IMR-90 (cell line): ENCODE measurements around the gene CLK3. TPM values are rescaled to one million over a fixed set of nuclear protein-coding genes. Genes with fewer than 3 reads are reported as not detected.

Experiments used
- ATAC-seq: fragments of 200-7000 bp; cut with Tn5 transposase; 2 replicates; pipeline ENCODE4 v1.9.1; 2020; ENCODE audit warnings: low read depth, mild to moderate bottlenecking, moderate library complexity
- BruUV-seq: library from RNA; stranded (reverse); fragments of 400-500 nt; replicated peaks from 2 replicates; lab custom pipeline; 2021; lab: Mats Ljungman, UMichigan
- CTCF ChIA-PET: fragments of 300-600 bp; formaldehyde crosslinking; extraction: SDS; loops from one replicate; lab custom pipeline; 2021; ENCODE audit warnings: antibody characterized with exemption; lab: Yijun Ruan, JAX
- POLR2A ChIA-PET: fragments of 300-600 bp; sonication (Branson Sonifier 250); formaldehyde crosslinking; loops from one replicate; lab custom pipeline; 2022; ENCODE audit warnings: antibody characterized with exemption; ENCODE audit not compliant: unreplicated experiment; lab: Charles Lee
- DNase-seq: peaks from one replicate; pipeline ENCODE4 v3.0.0; 2013
- H2AFZ ChIP-seq: replicated peaks from 2 replicates; pipeline ENCODE3; 2013; ENCODE audit warnings: low read length, mild to moderate bottlenecking; ENCODE audit not compliant: poor library complexity
- H2AK5ac ChIP-seq: 2 replicates; pipeline ENCODE4 v1.6.1; 2013; ENCODE audit warnings: low read depth, low read length, inconsistent platforms
- H2AK9ac ChIP-seq: replicated peaks from 2 replicates; pipeline ENCODE3; 2013; ENCODE audit warnings: mild to moderate bottlenecking, low read depth, low read length, moderate library complexity; ENCODE audit not compliant: poor library complexity
- H2BK120ac ChIP-seq: 2 replicates; pipeline ENCODE4 v1.6.1; 2013; ENCODE audit warnings: low read depth, low read length, inconsistent platforms
- H2BK15ac ChIP-seq: 3 replicates; pipeline ENCODE4 v1.6.1; 2013; ENCODE audit warnings: low read depth, low read length, inconsistent platforms
- H2BK20ac ChIP-seq: 2 replicates; pipeline ENCODE4 v1.6.1; 2013; ENCODE audit warnings: low read depth, mild to moderate bottlenecking, inconsistent platforms, low read length, moderate library complexity
- H2BK5ac ChIP-seq: 2 replicates; pipeline ENCODE4 v1.6.1; 2013; ENCODE audit warnings: mild to moderate bottlenecking, low read depth, low read length, inconsistent platforms; ENCODE audit not compliant: poor library complexity, severe bottlenecking
- H3K14ac ChIP-seq: replicated peaks from 2 replicates; pipeline ENCODE4 v1.6.1; 2013; ENCODE audit warnings: low read depth, low read length, inconsistent platforms
- H3K18ac ChIP-seq: 2 replicates; pipeline ENCODE4 v1.6.1; 2013; ENCODE audit warnings: low read depth, low read length, control low read depth
- H3K23ac ChIP-seq: 2 replicates; pipeline ENCODE4 v1.6.1; 2013; ENCODE audit warnings: low read depth, low read length, inconsistent platforms
- H3K27ac ChIP-seq: 2 replicates; pipeline ENCODE4 v1.5.1; 2013; ENCODE audit warnings: mild to moderate bottlenecking, control low read depth, low read length; ENCODE audit not compliant: insufficient read depth
- H3K27me3 ChIP-seq: 2 replicates; pipeline ENCODE4 v1.6.1; 2013; ENCODE audit warnings: low read length; ENCODE audit not compliant: control insufficient read depth, insufficient read depth
- H3K36me3 ChIP-seq: 2 replicates; pipeline ENCODE4 v1.6.1; 2013; ENCODE audit warnings: low read length, mixed read lengths; ENCODE audit not compliant: control insufficient read depth, insufficient read depth
- H3K4ac ChIP-seq: 2 replicates; pipeline ENCODE4 v1.6.1; 2013; ENCODE audit warnings: low read depth, low read length, inconsistent platforms
- H3K4me1 ChIP-seq: 2 replicates; pipeline ENCODE4 v1.6.1; 2013; ENCODE audit warnings: low read length, mixed read lengths; ENCODE audit not compliant: control insufficient read depth, insufficient read depth
- H3K4me2 ChIP-seq: 2 replicates; pipeline ENCODE4 v1.6.1; 2013; ENCODE audit warnings: low read depth, mild to moderate bottlenecking, control low read depth, low read length, moderate library complexity
- H3K4me3 ChIP-seq: 2 replicates; pipeline ENCODE4 v1.5.1; 2013; ENCODE audit warnings: low read depth, mild to moderate bottlenecking, control low read depth, low read length, moderate library complexity; ENCODE audit not compliant: insufficient read depth
- H3K56ac ChIP-seq: 2 replicates; pipeline ENCODE4 v1.6.1; 2013; ENCODE audit warnings: low read length, inconsistent platforms; ENCODE audit not compliant: insufficient read depth; ENCODE audit errors: extremely low read depth
- H3K79me1 ChIP-seq, 2 experiments: 2 replicates each; pipeline ENCODE4 v1.6.1; 2013; ENCODE audit warnings: low read length in 2 of 2, inconsistent platforms in 1 of 2, low read depth in 1 of 2
- H3K9ac ChIP-seq: 2 replicates; pipeline ENCODE4 v1.6.1; 2013; ENCODE audit warnings: low read depth, low read length, control low read depth
- H3K9me1 ChIP-seq: 2 replicates; pipeline ENCODE4 v1.6.1; 2013; ENCODE audit warnings: low read length, inconsistent platforms; ENCODE audit not compliant: insufficient read depth
- H3K9me3 ChIP-seq: 2 replicates; pipeline ENCODE4 v1.6.1; 2013; ENCODE audit warnings: low read length; ENCODE audit not compliant: control insufficient read depth, insufficient read depth
- H4K20me1 ChIP-seq: 2 replicates; pipeline ENCODE4 v1.6.1; 2013; ENCODE audit warnings: low read length, inconsistent platforms; ENCODE audit not compliant: insufficient read depth
- H4K5ac ChIP-seq: 2 replicates; pipeline ENCODE4 v1.6.1; 2013; ENCODE audit warnings: mild to moderate bottlenecking, low read depth, low read length, control low read depth
- H4K8ac ChIP-seq, 2 experiments: 2 replicates each; pipeline ENCODE4 v1.6.1; 2013; ENCODE audit warnings: low read depth in 2 of 2, low read length in 2 of 2, control low read depth in 1 of 2, inconsistent platforms in 1 of 2
- H4K91ac ChIP-seq: 2 replicates; pipeline ENCODE4 v1.6.1; 2013; ENCODE audit warnings: low read depth, low read length, inconsistent platforms; ENCODE audit not compliant: insufficient read depth
- BHLHE40 ChIP-seq: fragments of 150-350 bp; IDR thresholded peaks from 2 replicates; pipeline ENCODE4 v1.6.1; 2016; ENCODE audit warnings: mild to moderate bottlenecking, low read depth, low read length
- CEBPB ChIP-seq: IDR thresholded peaks from 2 replicates; pipeline ENCODE4 v1.6.1; 2012; ENCODE audit warnings: low read depth, low read length, improper control_type of control experiment
- CHD1 ChIP-seq: IDR thresholded peaks from 2 replicates; pipeline ENCODE4 v1.6.1; 2012; ENCODE audit warnings: low read depth, low read length, improper control_type of control experiment
- ELK1 ChIP-seq: fragments of 150-350 bp; IDR thresholded peaks from 2 replicates; pipeline ENCODE4 v1.6.1; 2016; ENCODE audit warnings: low read depth, mild to moderate bottlenecking, low read length, moderate library complexity, borderline replicate concordance
- MAFK ChIP-seq: IDR thresholded peaks from 2 replicates; pipeline ENCODE4 v1.6.1; 2012; ENCODE audit warnings: low read depth, low read length, improper control_type of control experiment
- MAZ ChIP-seq: IDR thresholded peaks from 2 replicates; pipeline ENCODE4 v1.6.1; 2012; ENCODE audit warnings: low read depth, mild to moderate bottlenecking, low read length, improper control_type of control experiment, moderate library complexity, borderline replicate concordance
- MXI1 ChIP-seq: IDR thresholded peaks from 2 replicates; pipeline ENCODE4 v1.6.1; 2012; ENCODE audit warnings: low read depth, mild to moderate bottlenecking, low read length, moderate library complexity, borderline replicate concordance
- NFE2L2 ChIP-seq: fragments of 150-350 bp; IDR thresholded peaks from 2 replicates; pipeline ENCODE4 v1.6.1; 2016; ENCODE audit warnings: low read depth, mild to moderate bottlenecking, low read length
- POLR2A ChIP-seq: IDR thresholded peaks from 2 replicates; pipeline ENCODE4 v1.6.1; 2012; ENCODE audit warnings: mild to moderate bottlenecking, low read depth, low read length
- RAD21 ChIP-seq: IDR thresholded peaks from 2 replicates; pipeline ENCODE4 v1.6.1; 2012; ENCODE audit warnings: low read length, improper control_type of control experiment
- RCOR1 ChIP-seq: IDR thresholded peaks from 2 replicates; pipeline ENCODE4 v1.6.1; 2012; ENCODE audit warnings: mild to moderate bottlenecking, low read length, improper control_type of control experiment; ENCODE audit not compliant: insufficient replicate concordance
- RFX5 ChIP-seq: IDR thresholded peaks from 2 replicates; pipeline ENCODE4 v1.8.0; 2012; ENCODE audit warnings: low read depth, mild to moderate bottlenecking, low read length, moderate library complexity
- SMC3 ChIP-seq: fragments of 150-350 bp; IDR thresholded peaks from 2 replicates; pipeline ENCODE4 v1.6.1; 2016; ENCODE audit warnings: low read depth, mild to moderate bottlenecking, antibody characterized with exemption, low read length, moderate library complexity
- USF2 ChIP-seq: fragments of 150-350 bp; IDR thresholded peaks from 2 replicates; pipeline ENCODE4 v1.6.1; 2017; ENCODE audit warnings: mild to moderate bottlenecking, antibody characterized with exemption, low read length, low read depth
- WGBS, 2 experiments: methylation state at CpG; one replicate each; pipeline versions ENCODE4 v1.1.5 to v1.1.7; 2013; ENCODE audit warnings: missing lambda C conversion rate in 2 of 2; ENCODE audit not compliant: insufficient read length in 1 of 2; ENCODE audit errors: extremely low coverage in 2 of 2; 5-methylcytosine and 5-hydroxymethylcytosine counted together
- dilution Hi-C: fragments of 300-500 bp; cut with HindIII; formaldehyde crosslinking; loops from one replicate; pipeline ENCODE4 v1.14.3; 2018; ENCODE audit warnings: low sequenced_read_pairs; ENCODE audit not compliant: unreplicated experiment
- in situ Hi-C: fragments of 300-500 bp; cut with MboI; formaldehyde crosslinking; loops from 3 replicates; pipeline ENCODE4 v1.14.3; 2019; ENCODE audit warnings: low sequenced_read_pairs, inconsistent platforms, mixed read lengths
- intact Hi-C: fragments of 100-400 bp; cut with micrococcal nuclease; formaldehyde crosslinking; loops from 2 replicates; pipeline ENCODE4 v1.10.0; 2022
- polyA plus RNA-seq, 3 experiments: library from polyadenylated mRNA; depleted of rRNA; stranded (reverse); fragments of >200 nt; gene quantifications; 2 replicates each; pipeline ENCODE4 v1.2.3, GENCODE V29; 2012; ENCODE audit warnings: low replicate concordance in 1 of 3
- total RNA-seq: library from RNA; depleted of rRNA; stranded (reverse); fragments of >200 nt; gene quantifications from 2 replicates; pipeline ENCODE4 v1.2.3, GENCODE V29; 2012
- TF ChIP-seq, protein P1 (sequence below): conservative IDR thresholded peaks from 2 replicates; pipeline ENCODE4 v1.5.1; 2012; ENCODE audit warnings: mild to moderate bottlenecking, low read depth, low read length, improper control_type of control experiment

The CLK3 gene
- total and polyA plus RNA-seq, 2 of the 4 experiments (the other 2 are of a cell fraction), result 84.7 to 117 TPM

DNA sequence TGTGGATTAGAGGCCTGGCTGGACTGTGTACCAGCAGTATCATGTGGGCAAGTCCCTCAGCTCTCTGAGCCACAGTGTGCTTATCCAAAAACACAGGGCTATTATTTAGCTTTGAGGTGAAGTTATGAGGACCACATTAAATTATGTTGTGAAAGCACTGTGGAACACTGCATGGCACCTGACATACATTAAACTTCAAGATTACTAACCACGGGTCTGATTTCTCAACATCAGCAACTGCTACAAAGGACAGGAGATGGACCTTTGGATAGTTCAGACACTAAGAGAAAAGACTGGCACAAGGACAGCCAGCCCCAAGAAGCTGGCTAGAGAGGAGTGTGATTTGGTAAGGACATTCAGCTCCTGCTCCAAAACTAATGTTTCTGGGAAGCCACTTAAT is 21.3 kb downstream of the CLK3 start:
- Histone ChIP-seq H3K14ac (no peak overlapping the region), H3K4me1 (no peaks in the 10 kb centered on the region), H3K4ac (no peak overlapping the region), H3K56ac (no peak overlapping the region), H3K23ac (no peak overlapping the region), H3K9me1 (peaks cover under 1% of the 10 kb centered on the region; the same call in 1 of the 2 replicates), H3K79me1 (peaks cover 1 to 28% of the 10 kb centered on the region in 2 experiments; a peak in 3 of 4 replicates), H2BK120ac (no peak overlapping the region), H3K9me3 (no peaks in the 10 kb centered on the region), H2BK15ac (no peak overlapping the region), H2BK5ac (no peak overlapping the region), H3K18ac (no peak overlapping the region), H3K36me3 (peaks cover 54% of the 10 kb centered on the region), H4K20me1 (peaks cover 28% of the 10 kb centered on the region), H3K4me3 (no peak overlapping the region), H3K4me2 (no peak overlapping the region), H4K5ac (no peak overlapping the region), H3K27me3 (no peaks in the 10 kb centered on the region), H2AK5ac (no peak overlapping the region), H2AK9ac (no peak overlapping the region), H3K27ac (no peak overlapping the region), H2AFZ (no peak overlapping the region), H2BK20ac (no peak overlapping the region), H3K9ac (no peak overlapping the region), H4K91ac (no peak overlapping the region), H4K8ac (no peak overlapping the region)
- ATAC-seq, result no peak
- WGBS, 2 experiments, result no CpG with 5 or more reads among the region's 1 CpG
- no TSS peak for BruUV-seq
- intact Hi-C loops, result loop anchor here (5.0 kb wide), 1 partner anchor 315 kb away; no protein-coding TSS in a partner anchor
- TF ChIP-seq CEBPB (no peak), NFE2L2 (no peak), RFX5 (no peak), SMC3 (no peak), ELK1 (no peak), BHLHE40 (no peak), RCOR1 (no peak), USF2 (no peak), MAZ (no peak), MAFK (no peak), CHD1 (no peak), RAD21 (no peak), POLR2A (no peak), MXI1 (no peak)
- TF ChIP-seq, protein P1, sequence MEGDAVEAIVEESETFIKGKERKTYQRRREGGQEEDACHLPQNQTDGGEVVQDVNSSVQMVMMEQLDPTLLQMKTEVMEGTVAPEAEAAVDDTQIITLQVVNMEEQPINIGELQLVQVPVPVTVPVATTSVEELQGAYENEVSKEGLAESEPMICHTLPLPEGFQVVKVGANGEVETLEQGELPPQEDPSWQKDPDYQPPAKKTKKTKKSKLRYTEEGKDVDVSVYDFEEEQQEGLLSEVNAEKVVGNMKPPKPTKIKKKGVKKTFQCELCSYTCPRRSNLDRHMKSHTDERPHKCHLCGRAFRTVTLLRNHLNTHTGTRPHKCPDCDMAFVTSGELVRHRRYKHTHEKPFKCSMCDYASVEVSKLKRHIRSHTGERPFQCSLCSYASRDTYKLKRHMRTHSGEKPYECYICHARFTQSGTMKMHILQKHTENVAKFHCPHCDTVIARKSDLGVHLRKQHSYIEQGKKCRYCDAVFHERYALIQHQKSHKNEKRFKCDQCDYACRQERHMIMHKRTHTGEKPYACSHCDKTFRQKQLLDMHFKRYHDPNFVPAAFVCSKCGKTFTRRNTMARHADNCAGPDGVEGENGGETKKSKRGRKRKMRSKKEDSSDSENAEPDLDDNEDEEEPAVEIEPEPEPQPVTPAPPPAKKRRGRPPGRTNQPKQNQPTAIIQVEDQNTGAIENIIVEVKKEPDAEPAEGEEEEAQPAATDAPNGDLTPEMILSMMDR, result no peak
- DNase-seq, result no peak
- dilution Hi-C loops, result no loop called here
- POLR2A ChIA-PET, result no interaction called here
- CTCF ChIA-PET, result interaction anchor here (1.6 kb wide), 1 partner anchor 132 kb away, joined by 6 read pairs; no protein-coding TSS in a partner anchor
- in situ Hi-C loops, result loop anchor here (5.0 kb wide), 2 partner anchors 130 to 310 kb away; no protein-coding TSS in a partner anchor
